HG02884 (cell line): ENCODE results near the gene RBM19.
"Not testable (repeated sequence)": the region's sequence is repeated elsewhere in the genome, so short reads cannot be mapped to it uniquely, and the experiment has no call there.

ENCODE experiments used
- ATAC-seq: cut with Tn5 transposase; IDR thresholded peaks from one replicate; pipeline ENCODE4 v1.9.1; 2021; ENCODE audit warnings: mild to moderate bottlenecking, moderate library complexity; ENCODE audit not compliant: unreplicated experiment

The RBM19 gene

DNA sequence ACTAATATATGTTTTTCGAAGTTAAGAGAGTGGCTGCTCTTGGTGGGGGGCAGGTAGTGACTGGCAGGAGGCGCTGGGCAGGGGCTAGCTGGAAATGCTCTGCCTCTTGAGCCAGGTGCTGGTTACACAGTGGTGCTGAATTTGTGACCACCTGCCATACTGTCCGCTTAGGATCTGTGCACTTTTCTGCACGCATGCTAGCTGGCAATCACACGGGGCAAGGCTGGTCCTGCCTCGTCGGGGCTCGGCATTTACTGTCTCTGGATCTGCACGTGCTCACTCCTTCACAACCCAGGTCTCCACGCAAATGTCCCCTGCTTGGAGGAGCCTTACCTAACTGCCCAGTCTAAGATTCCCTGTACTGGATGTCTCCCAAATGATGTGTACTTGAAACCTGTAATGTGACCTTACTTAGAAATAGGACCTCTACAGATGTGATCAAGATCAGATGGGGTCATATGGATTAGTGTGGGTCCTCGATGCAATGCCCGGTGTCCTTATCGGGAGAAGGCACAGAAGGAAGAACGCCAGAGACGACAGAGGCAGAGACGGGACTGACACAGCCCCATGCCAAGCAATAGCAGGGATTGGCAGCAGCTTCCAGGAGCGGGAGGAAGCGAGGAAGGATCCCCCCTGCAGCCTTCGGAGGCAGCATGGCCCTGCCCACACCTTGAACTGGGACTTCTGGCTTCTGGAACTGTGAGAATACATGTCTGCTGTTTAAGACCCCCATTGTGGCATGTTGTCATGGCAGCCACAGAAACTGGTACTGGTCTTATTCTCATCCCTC, 59.5 kb downstream of the RBM19 start:
- no peak for ATAC-seq

DNA sequence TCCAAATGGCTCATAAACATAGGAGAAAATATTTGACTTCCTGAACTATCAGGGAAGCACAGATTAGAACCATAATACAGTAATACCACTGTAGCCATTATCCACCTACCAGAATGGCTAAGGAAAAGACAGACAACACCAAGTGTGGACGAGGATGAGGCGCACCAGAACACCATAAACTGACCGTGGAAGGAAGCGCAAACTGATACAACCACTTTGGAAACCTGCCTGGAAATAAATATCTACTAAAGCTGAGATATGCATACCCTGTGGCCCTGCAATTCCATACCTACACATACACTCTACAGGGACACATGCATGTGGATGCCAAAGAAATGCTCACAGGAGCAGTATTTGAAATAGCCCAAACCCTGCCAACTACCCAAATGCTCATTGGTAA, 60.3 kb downstream of the RBM19 start:
- ATAC-seq: no peak

DNA sequence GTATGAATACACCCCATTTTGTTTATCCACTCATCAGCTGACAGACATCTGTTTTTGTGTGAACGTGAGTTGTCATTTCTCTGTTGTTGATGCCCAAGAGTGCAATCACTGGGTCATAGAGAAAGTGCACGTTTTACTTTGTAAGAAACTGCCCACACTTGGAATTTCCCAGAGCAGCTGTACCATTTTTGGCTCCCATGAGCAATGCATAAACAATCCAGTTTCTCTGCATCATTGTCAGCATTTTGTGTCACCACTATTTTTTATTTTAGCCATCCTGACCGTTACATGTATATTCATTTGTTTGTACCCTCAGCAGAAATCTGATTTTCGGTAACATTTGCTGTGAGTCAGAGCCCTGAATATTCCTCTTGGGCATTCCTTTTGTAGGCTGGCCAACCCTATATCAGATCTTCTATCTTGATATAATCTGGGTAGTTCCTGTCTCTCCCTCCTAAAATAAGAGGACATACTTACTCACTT, 62.7 kb downstream of the RBM19 start:
- no peak for ATAC-seq

DNA sequence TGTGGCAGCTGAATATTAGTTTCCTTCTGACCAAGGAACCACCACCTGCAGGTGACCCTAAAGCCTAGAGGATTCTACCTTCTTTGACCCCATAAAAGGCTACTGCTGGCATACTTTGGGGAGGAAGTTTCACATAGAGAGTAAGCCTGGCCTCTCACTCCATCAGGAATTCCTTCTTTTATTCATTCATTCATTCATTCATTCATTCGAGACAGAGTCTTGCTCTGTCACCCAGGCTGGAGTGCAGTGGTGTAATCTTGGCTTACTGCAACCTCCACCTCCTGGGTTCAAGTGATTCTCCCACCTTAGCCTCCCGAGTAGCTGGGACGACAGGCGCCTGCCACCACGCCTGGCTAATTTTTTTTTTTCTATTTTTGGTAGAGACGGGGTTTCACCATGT, 64.8 kb downstream of the RBM19 start:
- not testable (repeated sequence) for ATAC-seq

DNA sequence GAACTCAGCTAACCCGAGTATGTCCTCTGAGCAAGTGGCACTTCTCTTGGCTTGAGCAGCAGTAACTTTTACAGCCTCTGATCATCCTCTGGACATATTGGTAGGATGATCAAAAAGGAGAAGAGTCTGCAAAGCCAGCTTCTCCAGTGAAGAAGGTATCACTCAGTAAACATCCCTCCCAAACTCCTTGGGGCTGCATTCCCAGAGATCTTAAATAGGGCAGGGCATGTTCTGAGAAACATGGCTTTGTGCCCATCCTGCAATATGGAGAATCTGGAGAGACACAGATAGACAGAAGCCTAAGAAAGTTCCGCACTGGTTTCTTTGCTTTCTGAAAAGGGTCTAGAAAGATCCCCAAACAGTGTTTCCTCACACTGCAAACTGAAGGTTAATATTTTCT, 65.4 kb downstream of the RBM19 start:
- no peak for ATAC-seq

DNA sequence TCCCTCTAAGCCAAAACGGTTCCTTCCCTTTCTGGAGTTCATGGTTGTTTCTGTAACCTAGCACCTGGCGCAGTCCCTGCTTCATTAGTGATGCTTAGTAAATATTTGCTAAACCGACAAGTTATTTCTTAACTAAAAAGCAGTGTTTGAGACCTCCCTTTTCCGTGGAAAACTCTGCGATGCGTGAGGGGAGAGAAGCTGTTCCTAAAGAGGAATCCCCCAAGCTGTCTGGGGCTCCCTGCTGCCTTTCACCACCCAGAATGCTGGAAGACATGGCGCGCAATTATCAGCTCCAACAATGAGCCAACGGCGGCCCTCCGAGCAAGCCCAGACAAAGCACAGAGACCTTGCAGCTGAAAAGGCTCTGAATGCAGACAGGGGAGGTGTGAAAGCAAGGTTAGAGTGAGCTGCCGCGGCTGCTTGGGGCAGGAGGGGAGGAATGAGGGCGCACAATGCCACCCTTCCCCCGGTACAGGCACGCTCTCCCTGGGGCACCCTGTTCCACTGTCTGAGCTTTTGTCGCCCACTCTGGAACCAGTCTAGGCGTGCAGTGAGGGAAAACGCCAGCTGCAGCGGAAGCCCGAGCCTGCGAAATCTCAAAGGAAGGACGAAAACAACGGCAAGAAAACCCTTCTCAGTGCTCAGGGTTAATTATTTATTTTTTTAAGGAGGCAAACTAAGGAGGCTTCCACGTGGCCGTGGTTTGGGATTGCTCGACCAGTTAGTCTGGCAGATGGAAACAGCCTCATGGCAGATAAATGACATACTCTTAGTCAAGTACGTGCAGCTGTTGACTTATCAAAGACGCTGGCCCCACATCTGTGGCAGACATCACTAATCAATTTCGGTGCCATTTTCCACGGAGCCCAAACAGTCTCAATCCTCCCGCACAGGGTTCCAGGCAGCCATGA, 66.3 kb downstream of the RBM19 start:
- ATAC-seq: no peak

DNA sequence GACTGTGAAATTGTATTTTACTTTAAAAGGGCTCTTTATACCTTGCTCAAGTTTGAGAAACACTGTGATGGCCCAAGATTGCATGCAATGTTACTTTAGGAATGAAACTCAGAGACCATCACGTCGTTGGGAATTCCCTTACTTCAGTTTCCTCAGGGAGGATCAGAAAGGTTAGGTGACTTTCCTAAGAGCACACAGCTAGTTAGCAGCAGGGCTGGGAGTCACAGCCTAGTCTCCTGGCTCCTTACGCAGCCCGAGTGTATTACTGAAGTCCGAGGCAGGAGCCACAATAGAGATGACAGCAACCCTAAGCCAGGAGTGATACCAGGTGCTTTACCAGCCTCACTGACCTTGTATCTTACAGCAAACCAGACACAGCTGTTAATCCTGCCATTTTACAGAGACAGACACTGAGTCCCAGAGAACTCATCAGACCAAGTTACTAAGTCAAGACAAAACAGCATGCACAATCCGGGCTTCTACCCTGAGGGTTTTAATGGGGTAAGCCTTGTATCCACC, 67.0 kb downstream of the RBM19 start:
- ATAC-seq: no peak

DNA sequence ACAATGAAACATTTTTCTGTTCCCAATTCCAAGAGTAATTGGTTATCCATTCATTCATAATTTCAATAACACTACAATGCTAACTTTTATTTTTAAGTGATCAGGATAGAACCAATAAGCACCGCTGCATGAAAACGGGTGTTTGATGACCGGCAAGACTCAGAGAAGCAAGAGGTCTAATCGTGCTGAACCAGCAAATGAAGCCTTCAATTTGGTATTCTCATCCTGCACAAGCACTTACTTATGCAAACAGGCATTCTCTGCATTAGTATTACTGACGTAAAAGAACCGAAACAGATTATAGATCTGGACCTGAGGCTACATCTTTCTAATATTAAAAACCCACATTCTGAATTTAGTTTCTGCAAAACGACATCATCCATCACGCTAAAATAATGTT, 67.7 kb downstream of the RBM19 start:
- no peak for ATAC-seq

DNA sequence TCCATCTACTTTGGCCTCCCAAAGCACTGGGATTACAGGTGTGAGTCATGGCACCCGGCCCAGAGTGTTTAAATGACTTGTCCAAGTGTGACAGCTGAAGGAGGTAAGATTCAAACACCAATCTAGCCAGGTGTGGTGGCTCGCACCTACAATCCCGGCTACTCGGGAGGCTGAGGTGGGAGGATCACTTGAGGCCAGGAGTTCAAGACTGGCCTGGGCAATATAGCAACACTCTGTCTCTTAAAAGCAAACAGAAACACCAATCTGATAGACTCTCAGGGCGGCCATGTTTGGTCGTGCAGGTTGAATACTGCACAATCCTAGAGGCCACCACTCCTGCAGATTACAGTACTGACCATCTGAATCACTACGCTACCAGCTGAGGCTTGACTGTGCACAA, 68.7 kb downstream of the RBM19 start:
- no peak for ATAC-seq

DNA sequence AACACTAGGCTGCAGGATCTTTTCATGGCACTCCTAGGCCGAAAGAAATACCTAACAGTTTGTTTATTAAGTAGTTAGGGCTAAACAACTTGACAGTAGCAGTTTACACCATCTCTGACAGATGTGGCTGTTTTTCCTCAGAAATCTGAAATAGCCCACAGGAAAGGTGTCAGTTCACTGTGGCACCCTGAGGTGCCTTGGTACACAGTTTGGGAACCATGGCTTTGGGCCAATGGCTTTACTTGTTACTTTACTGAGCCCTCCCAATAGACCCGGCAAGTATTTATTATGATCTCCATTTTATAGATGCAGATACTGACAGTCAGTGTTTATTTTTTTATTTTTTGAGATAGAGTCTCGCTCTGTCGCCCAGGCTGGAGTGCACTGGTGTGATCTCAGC, 69.3 kb downstream of the RBM19 start:
- ATAC-seq: no peak

DNA sequence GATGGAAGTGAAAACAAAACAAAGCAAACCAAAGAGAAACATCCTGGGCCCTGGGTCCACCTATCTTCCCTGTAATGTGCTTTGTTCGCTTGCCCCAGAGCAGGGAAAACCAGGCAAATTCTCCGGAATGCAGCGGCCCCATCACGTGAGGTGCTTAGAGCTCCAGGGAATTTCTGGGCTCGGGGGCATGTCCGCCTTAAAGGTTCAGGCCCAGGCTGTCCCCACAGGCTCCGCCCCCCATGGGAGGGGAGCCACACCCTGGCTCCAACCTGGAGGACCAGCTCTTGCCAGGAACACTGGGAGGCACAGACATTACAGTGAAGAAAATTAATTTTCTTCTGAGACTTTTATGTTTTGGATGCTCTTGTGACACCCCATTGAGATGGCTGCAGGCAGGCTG, 69.9 kb downstream of the RBM19 start:
- ATAC-seq: no peak

DNA sequence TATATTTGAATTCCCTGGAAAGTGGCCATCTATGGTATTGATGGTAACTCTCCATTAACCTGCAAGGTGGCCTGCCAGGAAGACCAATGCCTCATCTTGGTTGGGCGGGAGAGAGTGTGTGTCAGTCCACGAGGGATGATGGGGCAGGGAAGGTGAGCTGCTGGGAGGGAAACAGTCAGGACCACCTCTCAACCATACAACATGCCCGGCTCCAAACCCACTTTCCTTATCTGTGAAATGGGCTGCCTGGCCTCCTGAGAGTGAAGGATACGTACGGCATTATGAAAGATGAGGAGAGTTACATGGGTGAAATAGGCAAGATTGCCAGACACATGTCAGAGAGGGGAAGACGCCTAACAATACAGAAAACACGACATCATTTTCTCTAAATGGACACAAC, 70.9 kb downstream of the RBM19 start:
- no peak for ATAC-seq

DNA sequence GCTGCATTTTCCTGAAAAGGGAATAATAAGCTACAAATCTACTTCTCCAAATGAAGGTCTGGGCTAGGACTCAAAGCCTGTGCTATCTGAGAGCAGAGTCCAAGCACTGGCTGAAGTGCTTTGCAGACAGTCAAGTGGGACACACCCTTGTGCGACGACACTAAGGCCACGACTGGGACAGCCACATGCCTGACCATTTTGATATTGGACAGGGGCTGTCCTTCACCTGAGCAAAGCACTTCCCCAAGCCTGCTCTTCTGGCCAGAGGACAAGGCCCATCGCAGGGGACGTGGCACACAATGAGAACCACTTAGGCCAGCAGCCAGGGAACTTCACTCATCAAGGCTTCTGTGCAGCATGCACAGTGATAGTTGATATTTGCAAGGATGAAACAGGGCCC, 71.4 kb downstream of the RBM19 start:
- no peak for ATAC-seq

DNA sequence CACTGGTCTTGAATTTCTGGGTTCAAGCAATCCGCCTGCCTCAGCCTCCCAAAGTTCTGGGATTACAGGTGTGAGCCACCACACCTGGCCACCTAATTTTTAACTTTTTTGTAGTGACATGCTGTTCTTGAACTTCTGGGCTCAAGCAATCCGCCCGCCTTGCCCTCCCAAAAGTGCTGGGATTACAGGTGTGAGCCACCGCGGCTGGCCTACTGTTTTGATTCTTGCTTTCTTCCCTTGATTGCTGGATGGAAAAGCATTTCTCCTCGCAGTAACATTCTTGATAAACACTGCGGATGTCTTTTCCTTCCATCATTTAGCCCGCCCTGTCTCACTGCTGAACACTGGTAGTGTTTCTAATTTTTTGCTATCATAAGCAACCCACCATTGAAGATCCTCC, 72.9 kb downstream of the RBM19 start:
- no peak for ATAC-seq

DNA sequence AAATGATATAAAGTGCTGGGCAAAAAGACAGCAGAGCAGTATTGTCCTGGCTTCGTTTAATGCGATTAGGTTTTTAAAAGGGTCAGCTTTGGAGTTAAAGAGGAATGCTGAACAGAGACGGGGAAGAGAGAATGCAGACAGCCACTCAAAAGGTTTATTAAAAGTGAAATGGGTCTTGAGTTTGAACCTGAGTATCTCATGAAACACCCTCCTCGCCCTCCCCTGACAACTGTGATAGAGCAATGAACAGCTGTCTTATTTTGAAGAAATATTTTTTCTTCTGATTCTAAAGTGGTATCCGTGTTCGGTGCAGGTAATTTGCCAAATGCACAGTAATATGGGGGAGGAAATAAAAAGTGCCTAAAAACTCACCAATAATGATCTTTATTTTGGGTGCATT, 73.6 kb downstream of the RBM19 start:
- ATAC-seq: no peak

DNA sequence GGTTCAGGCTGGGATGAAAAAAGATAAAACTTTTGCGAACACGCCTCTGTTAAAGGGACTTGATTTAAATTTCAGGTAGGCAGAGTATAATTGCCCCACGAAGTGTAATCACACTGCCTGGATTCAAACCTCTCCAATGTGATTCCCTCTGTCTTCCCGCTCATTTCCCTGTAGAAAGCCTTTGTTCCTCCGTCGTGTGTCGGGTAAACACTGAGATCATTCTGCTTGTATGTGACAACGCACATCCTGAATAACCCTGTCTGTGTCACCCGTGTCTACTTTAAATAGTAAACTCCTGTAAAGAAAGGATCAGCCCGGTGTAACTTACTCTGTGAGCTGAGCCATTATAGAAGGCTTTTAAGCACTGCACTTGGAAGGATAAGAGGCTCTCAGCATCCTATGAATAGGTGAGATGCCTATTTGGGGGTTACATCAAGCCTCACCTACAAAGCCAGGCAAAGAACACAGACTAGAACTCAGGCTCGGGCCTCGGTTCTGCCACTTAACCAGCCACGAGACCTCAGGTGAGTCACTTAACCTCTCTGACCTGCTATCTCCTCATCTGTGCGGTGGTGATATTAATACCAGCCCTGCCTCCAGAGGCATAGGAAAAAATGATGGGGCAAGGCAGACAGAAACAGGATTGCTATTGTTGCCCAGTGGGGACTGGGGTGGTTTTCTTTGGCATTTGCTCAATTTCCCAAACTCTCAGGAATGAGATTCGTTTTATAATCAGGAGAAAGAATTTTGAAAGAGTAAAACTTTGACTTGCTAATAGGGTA, 74.2 kb downstream of the RBM19 start:
- no peak for ATAC-seq

DNA sequence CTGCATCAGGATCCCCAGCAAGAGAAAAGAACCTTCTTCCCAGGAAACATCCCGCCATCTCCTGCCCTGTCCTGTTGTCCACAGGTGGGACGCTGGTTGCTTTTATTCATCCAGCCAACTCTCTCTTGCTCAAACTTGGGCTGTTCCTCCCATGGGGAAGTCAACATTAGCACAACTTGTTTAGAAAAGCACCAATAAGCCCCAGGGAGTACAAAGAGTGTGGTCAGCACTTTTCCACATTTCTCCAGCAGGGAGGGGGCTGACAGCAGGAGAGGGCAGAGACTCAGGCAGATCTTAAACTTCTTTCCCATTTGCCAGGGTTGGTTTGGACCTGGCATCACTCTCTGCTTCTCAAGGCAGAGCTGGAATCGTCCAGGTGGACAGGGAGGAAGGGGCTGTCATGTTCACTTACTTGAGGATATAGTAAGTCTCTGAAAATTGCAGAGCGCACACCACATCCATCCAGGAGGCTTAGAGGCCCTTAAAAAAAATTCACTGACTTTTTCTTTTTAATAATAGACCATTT, 74.9 kb downstream of the RBM19 start:
- no peak for ATAC-seq

DNA sequence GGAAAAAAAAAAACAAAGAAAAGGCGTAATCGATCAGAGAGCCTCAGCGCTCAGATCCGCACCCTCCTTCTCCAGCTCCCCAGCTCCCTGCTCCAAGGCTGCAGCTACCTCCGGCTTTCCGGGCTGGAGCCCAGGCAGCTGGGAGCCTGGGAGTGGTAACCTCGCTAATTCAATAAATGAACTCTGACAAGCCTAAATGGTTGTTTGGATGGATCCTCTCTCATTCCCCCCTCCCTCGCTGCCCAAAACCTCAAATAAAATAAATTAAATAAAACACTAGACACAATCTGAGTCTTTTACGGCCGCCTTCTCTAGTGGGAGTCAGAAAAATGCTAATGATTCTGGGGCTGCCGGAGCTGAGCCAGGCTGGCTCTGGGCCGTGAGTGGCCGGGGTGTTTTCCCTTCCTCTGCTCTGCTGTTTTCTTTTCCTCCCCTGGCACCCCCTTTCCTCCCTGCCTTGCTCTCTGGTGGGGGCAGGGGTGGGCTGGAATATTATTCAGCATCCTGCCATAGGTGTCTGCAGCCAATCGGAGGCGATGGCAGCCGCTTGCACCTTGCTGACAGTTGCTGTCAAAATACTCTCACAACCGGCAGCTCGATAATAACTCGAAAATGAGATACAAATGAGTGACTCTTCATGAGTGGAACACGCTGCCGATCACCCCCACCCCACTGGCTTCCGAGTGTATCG, 76.1 kb downstream of the RBM19 start:
- no peak for ATAC-seq

DNA sequence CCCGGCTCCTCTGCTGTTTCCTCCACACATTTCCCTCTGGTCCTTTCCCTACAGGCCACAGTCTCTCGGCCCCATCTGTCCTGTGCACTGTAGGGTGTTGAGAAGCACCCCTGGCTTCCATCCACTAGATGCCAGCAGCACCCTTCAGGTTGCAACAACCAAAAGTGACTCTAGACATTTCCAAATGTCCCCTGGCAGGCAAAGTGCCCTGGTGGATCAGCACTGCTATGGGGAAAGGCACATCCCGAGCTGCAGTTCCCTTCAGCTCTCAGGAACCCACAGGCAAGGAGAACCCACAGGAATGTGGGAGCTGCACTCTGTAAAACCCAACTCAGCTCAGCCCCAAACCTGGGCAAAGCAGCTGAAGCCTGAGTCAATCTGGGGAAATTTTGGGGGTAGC, 77.0 kb downstream of the RBM19 start:
- no peak for ATAC-seq

DNA sequence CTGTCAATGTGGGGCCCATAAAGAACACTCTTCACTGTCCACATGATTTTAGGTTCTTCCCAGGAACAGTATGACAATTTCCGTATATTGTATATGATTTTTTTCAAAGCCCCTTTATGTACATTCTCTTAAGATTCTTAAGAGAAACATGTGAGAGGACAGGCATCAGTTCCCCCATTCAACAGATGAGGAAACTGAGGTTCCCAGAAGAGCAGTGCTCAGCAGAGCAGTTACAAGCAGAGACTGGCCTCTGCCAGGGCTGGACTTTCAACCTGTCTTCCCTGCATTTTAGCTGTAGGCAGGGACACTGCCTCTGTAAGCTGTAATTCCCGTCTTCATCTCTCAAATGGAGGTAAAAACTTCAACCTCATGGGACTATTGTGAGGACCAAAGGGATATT, 77.7 kb downstream of the RBM19 start:
- ATAC-seq: no peak
